Measurements from ENCODE around the gene ACTR8.

The ACTR8 gene

DNA sequence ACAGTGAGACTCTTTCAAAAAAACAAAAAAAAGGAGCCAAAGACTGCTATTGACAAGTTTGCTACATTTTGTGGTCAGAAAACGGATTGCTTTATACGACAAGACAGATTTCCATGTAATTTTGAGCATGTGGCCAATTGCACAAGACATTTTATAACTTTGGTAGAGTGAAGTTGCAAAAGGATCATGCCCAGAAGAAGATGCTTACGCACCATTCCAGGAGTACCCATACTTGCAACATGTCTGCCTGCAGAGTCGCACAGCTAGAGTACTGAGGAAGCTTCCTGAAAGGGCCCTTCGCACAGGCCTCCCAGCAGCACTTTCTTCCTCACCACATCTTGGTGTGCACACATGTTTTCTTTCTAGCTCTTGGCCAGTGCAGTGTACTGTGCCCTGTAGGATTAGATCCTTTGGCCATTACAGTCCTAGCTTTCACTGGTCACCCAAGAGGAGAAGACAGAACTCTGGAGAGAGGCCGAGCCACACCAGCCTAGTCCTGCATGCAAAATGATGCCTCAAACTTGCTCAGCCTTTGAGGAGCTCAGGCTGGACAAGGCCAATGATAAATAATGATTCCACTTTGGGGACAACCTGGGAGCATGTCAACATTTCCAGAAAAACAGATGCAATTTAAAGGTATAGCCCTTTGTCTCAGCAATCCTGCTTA lies 47.4 kb downstream of the ACTR8 start:
- DNase-seq (ENCODE audit: low spot score) = no peak
- TF ChIP-seq CTCF (IDR thresholded peaks at IDR 0.05) = no peak
- Histone ChIP-seq H3K4me3 (no peak overlapping the region), H3K27ac (no peak overlapping the region)

DNA sequence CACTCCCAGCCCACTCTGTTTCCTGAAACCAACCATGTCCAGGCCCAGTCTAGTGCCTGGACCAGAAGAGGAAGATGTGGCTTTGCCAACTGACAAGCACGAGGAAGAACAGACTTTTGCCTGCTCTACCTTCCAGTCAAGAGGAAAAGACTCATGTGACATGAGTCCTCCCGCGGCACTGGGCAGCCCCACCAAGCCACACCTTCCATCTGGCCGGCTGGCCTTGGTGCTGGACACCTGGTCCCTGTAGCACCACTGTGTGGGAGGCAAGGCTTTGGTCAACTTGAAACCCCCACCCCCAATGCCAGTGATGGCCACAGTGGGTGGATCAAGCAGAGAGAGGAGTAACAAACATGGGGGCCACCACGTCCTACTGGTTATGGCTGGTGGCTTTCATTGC lies 48.3 kb downstream of the ACTR8 start:
- TF ChIP-seq CTCF (IDR thresholded peaks at IDR 0.05) = no peak
- H3K4me3 ChIP-seq = no peak overlapping the region
- no peak for DNase-seq (ENCODE audit: low spot score)
- no peak overlapping the region for H3K27ac ChIP-seq

DNA sequence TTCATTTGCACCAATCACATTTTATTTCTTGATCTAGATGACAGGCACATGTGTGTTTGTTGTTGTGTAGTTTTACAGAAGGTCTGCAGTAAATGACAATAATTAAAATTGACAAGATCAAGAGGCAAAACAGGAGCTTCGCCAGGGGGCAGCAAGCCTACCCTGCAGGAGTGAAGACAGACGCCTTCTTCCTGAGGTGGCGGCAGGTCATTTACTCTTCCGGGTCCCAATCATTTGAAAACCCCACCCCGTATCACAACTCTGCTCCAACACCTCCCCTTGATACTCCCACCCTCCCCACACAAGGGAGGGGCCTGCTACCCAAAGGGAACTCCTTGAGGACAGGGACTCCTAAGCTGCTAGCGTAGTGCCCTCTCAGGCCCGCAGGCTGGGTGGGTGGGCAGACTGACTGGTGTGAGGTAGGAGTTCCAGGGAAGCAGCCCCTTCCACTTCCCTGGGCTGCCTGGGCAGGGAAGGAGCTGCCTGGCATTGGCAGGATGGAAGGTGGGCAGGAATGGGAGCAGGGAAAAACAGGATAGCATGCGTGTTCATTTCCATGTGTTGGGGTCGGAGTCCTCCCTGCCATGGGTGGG lies 48.8 kb downstream of the ACTR8 start:
- no peak for DNase-seq (ENCODE audit: low spot score)
- Histone ChIP-seq H3K4me3 (no peak overlapping the region), H3K27ac (no peak overlapping the region)
- no peak for TF ChIP-seq CTCF (IDR thresholded peaks at IDR 0.05)

- peak; percentile 43 for DNase-seq (ENCODE audit: low spot score)
- Histone ChIP-seq H3K27ac (no peak overlapping the region), H3K4me3 (no peak overlapping the region)
- TF ChIP-seq CTCF (IDR thresholded peaks at IDR 0.05) = no peak
Measured at GRCh38 chr3:53830944-53831343, 51.0 kb downstream of the ACTR8 start.

- DNase-seq (ENCODE audit: low spot score) = no peak
- TF ChIP-seq CTCF (IDR thresholded peaks at IDR 0.05) = no peak
- H3K4me3 ChIP-seq = no peak overlapping the region
- no peak overlapping the region for H3K27ac ChIP-seq
Measured at GRCh38 chr3:53829605-53830004, 52.3 kb downstream of the ACTR8 start.

- Histone ChIP-seq H3K4me3 (no peak overlapping the region), H3K27ac (no peak overlapping the region)
- TF ChIP-seq CTCF (IDR thresholded peaks at IDR 0.05) = no peak
- DNase-seq (ENCODE audit: low spot score) = no peak
Measured at GRCh38 chr3:53828581-53828980, 53.4 kb downstream of the ACTR8 start.

DNA sequence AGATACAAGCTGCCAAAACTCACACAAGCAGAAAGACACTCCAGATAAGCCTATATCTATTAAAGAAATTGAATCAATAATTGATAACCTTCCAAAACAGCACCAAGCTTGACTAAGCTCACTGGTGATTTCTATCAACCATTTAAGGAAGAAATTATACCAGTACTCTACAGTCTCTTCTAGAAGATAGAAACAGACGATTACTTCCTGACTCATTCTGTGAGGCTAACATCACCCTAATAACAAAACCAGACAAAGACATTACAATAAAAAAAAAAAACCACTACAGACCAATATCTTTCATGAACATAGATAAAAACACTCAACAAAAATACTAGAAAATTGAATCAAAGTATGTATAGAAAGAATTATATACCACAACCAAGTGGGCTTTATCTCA lies 55.9 kb downstream of the ACTR8 start:
- TF ChIP-seq CTCF (IDR thresholded peaks at IDR 0.05) = no peak
- no peak for DNase-seq (ENCODE audit: low spot score)
- no peak overlapping the region for H3K27ac ChIP-seq
- no peak overlapping the region for H3K4me3 ChIP-seq

Measured in coronary artery (tissue), 2 donors.